ENCODE measurements around the gene DDX49.

- TF ChIP-seq POLR2A (IDR thresholded peaks at IDR 0.05; ENCODE audit: low read depth, low read length) (no peak), POLR2AphosphoS5 (IDR thresholded peaks at IDR 0.05; ENCODE audit: low read depth, low read length) (no peak), SPI1 (IDR thresholded peaks at IDR 0.05; ENCODE audit: low read depth, low read length) (no peak)
Measured at GRCh38 chr19:18975011-18975410, 55.5 kb downstream of the DDX49 start.
